Esophagus (tissue), 2 donors: ENCODE data around the gene ALDH2. TPM values are rescaled to one million over a fixed set of nuclear protein-coding genes. Genes with fewer than 3 reads are reported as not detected.
"Not testable (repeated sequence)": the region's sequence is repeated elsewhere in the genome, so short reads cannot be mapped to it uniquely, and the experiment has no call there.

Experiments used
- H3K27ac ChIP-seq, 2 donors: one replicate each; pipeline ENCODE4 v1.5.1; 2013; ENCODE audit warnings: low read depth in 2 of 2, mild to moderate bottlenecking in 2 of 2, inconsistent platforms in 1 of 2, low read length in 1 of 2, moderate library complexity in 1 of 2
- H3K27me3 ChIP-seq, 2 donors: one replicate each; pipeline ENCODE4 v1.6.1; 2013; ENCODE audit warnings: low read length in 2 of 2, control low read depth in 1 of 2, mild to moderate bottlenecking in 1 of 2; ENCODE audit not compliant: insufficient read depth in 2 of 2, control insufficient read depth in 1 of 2
- H3K36me3 ChIP-seq, 2 donors: one replicate each; pipeline ENCODE4 v1.6.1; 2013; ENCODE audit warnings: low read length in 1 of 2; ENCODE audit not compliant: control insufficient read depth in 2 of 2, insufficient read depth in 2 of 2
- H3K4me1 ChIP-seq, 2 donors: one replicate each; pipeline ENCODE4 v1.6.1; 2013; ENCODE audit warnings: low read length in 1 of 2; ENCODE audit not compliant: control insufficient read depth in 2 of 2, insufficient read depth in 2 of 2
- H3K4me3 ChIP-seq, 2 donors: one replicate each; pipeline ENCODE4 v1.5.1; 2013; ENCODE audit warnings: low read length in 2 of 2, mild to moderate bottlenecking in 2 of 2, low read depth in 1 of 2, moderate library complexity in 1 of 2
- H3K9me3 ChIP-seq, 2 donors: one replicate each; pipeline ENCODE4 v1.6.1; 2013; ENCODE audit warnings: mild to moderate bottlenecking in 2 of 2, low read depth in 1 of 2, low read length in 1 of 2, moderate library complexity in 1 of 2; ENCODE audit not compliant: control insufficient read depth in 2 of 2, insufficient read depth in 1 of 2
- WGBS, 2 donors: extraction: QIAGEN DNeasy Blood & Tissue Kit; methylation state at CpG; one replicate each; pipeline ENCODE4 v1.1.7; 2013; 5-methylcytosine and 5-hydroxymethylcytosine counted together
- polyA plus RNA-seq, 2 donors: library from polyadenylated mRNA; stranded (reverse); fragments of 200-250 nt; gene quantifications; one replicate each; pipeline ENCODE4 v1.2.3, GENCODE V29; 2013
- donor health status: healthy with polysubstance abuse.
- donor health status: Bipolar disorder and iron deficiency.

ALDH2 gene
- polyA plus RNA-seq, 2 donors = 83.9 to 148 TPM

DNA sequence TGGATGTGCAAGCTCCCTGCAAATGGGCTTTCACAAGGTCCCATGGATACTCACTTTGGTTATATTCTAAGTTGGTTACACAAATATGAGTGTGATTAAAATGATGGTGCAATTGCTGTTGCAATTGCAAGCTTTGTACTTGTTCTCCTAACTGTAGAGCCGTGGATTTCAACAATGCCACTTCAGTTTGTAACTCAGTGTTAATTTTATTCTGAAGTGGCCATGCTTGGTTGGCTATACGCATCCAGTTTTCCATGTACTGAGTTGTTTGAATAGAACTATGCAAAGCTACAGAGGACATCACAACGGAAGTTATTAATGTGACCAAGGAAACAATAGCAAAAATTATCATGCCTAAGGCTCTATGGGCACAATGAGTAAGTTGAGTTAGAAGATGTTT is 50.2 kb downstream of the ALDH2 start:
- not testable (repeated sequence) for H3K9me3 ChIP-seq, H3K27me3 ChIP-seq, H3K27ac ChIP-seq, H3K4me1 ChIP-seq, H3K36me3 ChIP-seq, H3K4me3 ChIP-seq
- WGBS, 2 donors = 77 to 82% methylated on average over 3 of the region's 3 CpGs

DNA sequence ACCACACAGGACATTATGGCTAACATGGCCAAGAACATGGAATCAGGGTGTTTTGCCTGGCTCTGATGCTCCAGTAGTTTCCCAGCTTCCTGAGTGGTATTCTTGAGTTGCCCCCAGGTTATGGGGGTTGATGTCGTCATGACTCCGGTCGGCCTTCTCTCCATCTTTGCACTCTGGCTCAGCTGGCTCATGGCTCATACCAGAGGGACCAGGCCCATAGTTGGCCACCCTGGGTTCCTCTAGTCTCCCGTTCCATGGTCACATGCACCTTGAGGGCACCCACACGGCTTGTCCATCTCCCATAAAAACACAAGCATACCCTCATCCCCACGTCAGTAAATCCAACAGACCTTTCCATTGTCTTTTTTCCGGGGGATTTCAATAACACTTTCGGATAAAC is 51.6 kb downstream of the ALDH2 start:
- no peak overlapping the region for H3K4me3 ChIP-seq
- H3K36me3 ChIP-seq = no peaks in the 10 kb centered on the region
- WGBS, 2 donors = 87 to 90% methylated on average over 8 of the region's 8 CpGs
- H3K4me1 ChIP-seq = no peaks in the 10 kb centered on the region
- no peaks in the 10 kb centered on the region for H3K27me3 ChIP-seq
- H3K27ac ChIP-seq = no peak overlapping the region
- no peaks in the 10 kb centered on the region for H3K9me3 ChIP-seq

DNA sequence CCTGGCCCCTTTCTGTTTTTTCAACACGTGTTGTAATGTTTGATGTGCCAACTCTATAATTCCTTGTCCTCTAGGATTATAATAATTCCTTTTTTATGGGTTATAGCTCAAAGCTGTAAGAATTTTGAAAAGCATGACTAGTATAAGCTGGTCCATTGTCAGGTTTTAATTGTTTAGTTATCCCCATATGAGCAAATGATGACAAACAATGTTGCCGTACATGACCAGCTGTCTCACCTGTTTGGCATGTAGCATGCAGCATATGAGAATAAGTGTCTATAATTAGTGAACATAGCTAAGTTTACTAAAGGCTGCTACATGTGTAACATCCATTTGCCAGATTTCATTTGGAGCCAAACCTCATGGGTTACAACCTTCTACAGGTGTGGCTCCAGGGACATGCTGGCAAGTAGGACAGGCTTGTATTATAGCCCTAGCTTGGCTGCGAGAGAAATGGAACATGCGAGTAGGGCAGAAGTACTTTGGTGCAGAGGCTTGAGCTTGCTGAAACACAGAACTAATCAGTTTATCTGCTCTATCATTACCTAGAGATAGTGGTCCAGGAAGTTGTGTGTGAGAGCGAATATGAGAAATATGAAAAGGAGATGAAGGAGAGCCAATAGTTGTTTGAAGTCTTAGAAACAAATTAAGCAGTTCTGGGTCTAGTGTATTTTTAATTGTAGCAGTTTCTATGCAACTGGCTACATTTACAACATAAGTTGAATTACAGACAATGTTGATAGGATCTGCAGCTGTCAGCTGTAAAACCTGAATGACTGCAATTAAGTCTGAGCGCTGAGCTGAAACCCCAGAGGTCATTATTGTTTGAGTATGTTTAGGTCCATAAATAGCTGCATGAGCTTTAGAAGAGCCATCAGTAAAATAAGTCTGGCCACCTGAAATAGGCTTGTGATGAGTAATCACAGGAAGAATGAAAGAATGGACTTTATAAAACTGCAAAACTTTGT is 52.7 kb downstream of the ALDH2 start:
- H3K4me3 ChIP-seq = no peak overlapping the region
- no peak overlapping the region for H3K27ac ChIP-seq
- WGBS, 2 donors = 57 to 58% methylated on average over 6 of the region's 6 CpGs
- H3K27me3 ChIP-seq = no peaks in the 10 kb centered on the region
- no peaks in the 10 kb centered on the region for H3K9me3 ChIP-seq
- H3K4me1 ChIP-seq = no peaks in the 10 kb centered on the region
- H3K36me3 ChIP-seq = no peaks in the 10 kb centered on the region

DNA sequence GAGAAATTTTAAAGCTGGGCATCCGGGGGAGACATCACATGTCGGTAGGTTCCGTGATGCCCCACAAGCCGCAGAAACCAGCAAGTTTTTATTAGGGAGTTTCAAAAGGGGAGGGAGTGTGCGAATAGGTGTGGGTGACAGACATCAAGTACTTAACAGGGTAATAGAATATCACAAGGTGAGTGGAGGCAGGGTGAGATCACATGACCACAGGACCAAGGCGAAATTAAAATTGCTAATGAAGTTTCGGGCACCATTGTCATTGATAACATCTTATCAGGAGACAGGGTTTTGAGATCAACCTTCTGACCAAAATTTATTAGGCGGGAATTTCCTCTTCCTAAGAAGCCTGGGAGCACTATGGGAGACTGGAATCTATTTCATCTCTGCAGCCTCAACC is 54.1 kb downstream of the ALDH2 start:
- H3K27ac ChIP-seq = not testable (repeated sequence)
- 90 to 91% methylated on average over 8 of the region's 8 CpGs for WGBS, 2 donors

DNA sequence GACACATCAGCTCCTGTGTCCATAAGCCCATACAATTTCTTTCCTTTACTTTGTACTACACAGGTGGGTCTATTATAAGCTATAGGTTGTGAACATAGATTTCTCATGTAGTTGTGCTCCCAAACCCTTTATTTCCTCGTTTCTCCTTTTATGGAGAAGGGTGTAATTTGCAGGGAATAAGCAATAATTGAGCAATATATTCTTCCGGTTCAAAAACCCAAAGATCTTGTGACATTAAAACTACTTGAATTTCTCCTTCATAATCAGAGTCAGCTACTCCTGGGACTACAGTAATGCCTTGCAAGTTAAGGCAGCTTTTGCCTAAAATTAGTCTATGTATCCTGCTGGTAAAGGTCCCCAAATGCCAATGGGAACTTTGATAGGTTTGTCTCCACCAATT is 56.2 kb downstream of the ALDH2 start:
- H3K4me3 ChIP-seq = no peak overlapping the region
- no peaks in the 10 kb centered on the region for H3K36me3 ChIP-seq
- H3K9me3 ChIP-seq = no peaks in the 10 kb centered on the region
- 37 to 54% methylated on average over 2 of the region's 2 CpGs for WGBS, 2 donors
- no peaks in the 10 kb centered on the region for H3K27me3 ChIP-seq
- H3K27ac ChIP-seq = no peak overlapping the region
- H3K4me1 ChIP-seq = no peaks in the 10 kb centered on the region

More for the DNA sequence above, 54.1 kb downstream of the ALDH2 start:
- H3K27me3 ChIP-seq, H3K9me3 ChIP-seq, H3K36me3 ChIP-seq, H3K4me3 ChIP-seq, H3K4me1 ChIP-seq: not testable (repeated sequence)

DNA sequence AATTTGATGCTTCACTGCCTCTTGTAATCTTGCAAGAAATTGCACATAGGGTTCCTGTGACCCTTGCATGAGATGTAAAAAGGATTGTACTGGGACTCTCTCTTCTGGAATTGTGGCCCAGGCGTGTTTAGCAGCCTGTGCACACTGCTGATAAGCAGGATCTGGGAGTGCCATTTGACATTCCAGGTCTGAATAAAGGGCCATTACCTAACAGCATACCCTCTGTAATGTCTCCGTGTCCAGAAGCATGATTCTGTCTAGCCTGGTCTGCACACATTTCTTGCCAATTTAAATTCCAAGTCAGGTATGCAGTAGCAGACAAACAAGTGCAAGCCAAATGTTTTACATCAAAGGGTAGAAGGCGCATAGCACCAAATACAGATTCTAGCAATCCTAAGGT is 57.2 kb downstream of the ALDH2 start:
- Histone ChIP-seq H3K4me3 (no peak overlapping the region), H3K27me3 (no peaks in the 10 kb centered on the region), H3K27ac (no peak overlapping the region), H3K4me1 (no peaks in the 10 kb centered on the region), H3K9me3 (no peaks in the 10 kb centered on the region), H3K36me3 (no peaks in the 10 kb centered on the region)
- WGBS, 2 donors = 41 to 47% methylated on average over 3 of the region's 3 CpGs

DNA sequence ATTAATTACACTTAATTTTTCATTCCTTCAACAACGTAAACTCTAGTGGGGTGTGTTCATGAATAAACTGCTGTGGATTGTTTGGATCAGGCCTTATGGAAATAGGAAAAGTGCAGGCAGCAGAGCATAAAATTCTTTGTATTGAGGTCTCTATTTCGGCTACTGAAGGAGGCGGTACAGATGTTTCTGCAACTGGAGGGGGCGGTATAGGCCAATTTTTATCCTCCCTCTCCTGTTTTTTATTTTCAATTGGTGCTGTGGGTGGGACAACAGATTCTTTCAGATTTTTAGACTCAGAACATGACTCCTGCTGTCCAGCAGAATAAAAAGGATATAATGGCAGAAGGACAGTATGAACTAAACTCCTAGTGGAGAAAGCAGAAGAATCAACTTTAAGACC is 57.6 kb downstream of the ALDH2 start:
- not testable (repeated sequence) for H3K4me3 ChIP-seq, H3K27me3 ChIP-seq, H3K27ac ChIP-seq, H3K36me3 ChIP-seq, H3K4me1 ChIP-seq, H3K9me3 ChIP-seq
- WGBS, 2 donors = 29 to 38% methylated on average over 4 of the region's 4 CpGs

DNA sequence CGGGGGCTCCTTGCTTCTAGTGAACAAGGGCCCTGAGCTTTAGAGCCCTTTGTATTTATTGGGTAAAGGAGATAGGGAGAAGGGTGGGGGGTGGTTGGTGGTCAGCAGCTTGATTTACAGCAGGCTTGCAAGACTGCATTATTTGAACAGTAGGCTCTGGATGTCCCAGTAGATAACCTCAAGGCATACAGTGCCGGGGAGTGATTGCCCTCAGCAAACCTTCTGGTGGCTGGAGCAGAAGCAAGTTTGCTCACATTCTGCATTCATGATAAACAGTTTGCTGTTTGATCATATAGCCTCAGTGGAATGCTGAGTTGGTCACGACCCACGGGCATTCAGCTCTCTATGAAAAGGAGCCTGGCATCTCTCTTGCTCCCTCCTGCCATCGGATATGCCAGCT is 58.8 kb downstream of the ALDH2 start:
- WGBS, 2 donors = 67 to 68% methylated on average over 5 of the region's 5 CpGs
- Histone ChIP-seq H3K4me1 (no peaks in the 10 kb centered on the region), H3K27me3 (no peaks in the 10 kb centered on the region), H3K36me3 (no peaks in the 10 kb centered on the region), H3K4me3 (no peak overlapping the region), H3K27ac (no peak overlapping the region), H3K9me3 (no peaks in the 10 kb centered on the region)

DNA sequence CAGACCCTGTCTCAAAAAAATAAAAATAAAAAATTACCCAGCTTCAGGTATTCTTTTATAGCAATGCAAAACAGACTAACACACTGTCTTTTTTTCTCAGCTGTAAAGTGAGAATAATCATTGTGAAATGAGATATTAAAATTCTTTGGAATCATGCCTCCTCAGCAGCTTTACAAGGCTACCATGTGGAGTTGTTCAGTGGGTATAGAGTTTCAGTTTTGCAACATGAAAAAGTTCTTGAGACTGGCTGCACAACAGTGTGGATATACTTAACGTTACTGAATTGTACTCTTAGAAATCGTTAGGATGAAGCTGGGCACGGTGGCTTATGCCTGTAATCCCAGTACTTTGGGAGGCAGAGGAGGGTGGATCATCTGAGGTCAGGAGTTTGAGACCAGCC is 59.6 kb downstream of the ALDH2 start:
- H3K4me1 ChIP-seq = no peaks in the 10 kb centered on the region
- H3K4me3 ChIP-seq = no peak overlapping the region
- WGBS, 2 donors = 72 to 83% methylated on average over 3 of the region's 3 CpGs
- no peaks in the 10 kb centered on the region for H3K27me3 ChIP-seq
- no peaks in the 10 kb centered on the region for H3K9me3 ChIP-seq
- H3K36me3 ChIP-seq = no peaks in the 10 kb centered on the region
- no peak overlapping the region for H3K27ac ChIP-seq

DNA sequence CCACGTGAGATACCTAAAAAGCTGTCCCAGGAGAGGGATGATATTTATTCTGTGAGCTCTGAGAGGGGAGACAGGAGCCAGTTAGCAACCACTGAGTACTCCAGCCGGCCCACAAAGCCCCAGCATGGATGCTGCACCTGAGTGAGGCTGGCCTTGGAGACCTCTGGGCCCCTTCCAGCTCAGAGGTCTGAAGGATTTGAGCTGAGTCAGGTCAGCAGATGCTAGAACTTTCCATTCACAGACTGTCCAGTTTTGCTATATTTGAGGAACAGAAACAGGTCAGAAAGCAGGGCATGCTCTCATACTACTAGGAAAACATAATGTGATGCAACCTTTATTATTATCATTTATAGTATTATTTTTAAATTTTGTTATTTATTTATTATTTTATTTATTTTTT is 60.3 kb downstream of the ALDH2 start:
- H3K4me3 ChIP-seq = no peak overlapping the region
- 73% methylated on average over 2 of the region's 2 CpGs for WGBS, 2 donors
- no peaks in the 10 kb centered on the region for H3K4me1 ChIP-seq
- H3K27me3 ChIP-seq = no peaks in the 10 kb centered on the region
- H3K9me3 ChIP-seq = no peaks in the 10 kb centered on the region
- H3K27ac ChIP-seq = no peak overlapping the region
- H3K36me3 ChIP-seq = no peaks in the 10 kb centered on the region
